ENCODE data around the gene IMP4. TPM values are rescaled to one million over a fixed set of nuclear protein-coding genes. Genes with fewer than 3 reads are reported as not detected.

IMP4 gene
- total and polyA plus RNA-seq, 2 of the 8 experiments (the other 6 are each of a cell fraction or from before 2014, with no cell fraction given): 96.8 to 194 TPM

DNA sequence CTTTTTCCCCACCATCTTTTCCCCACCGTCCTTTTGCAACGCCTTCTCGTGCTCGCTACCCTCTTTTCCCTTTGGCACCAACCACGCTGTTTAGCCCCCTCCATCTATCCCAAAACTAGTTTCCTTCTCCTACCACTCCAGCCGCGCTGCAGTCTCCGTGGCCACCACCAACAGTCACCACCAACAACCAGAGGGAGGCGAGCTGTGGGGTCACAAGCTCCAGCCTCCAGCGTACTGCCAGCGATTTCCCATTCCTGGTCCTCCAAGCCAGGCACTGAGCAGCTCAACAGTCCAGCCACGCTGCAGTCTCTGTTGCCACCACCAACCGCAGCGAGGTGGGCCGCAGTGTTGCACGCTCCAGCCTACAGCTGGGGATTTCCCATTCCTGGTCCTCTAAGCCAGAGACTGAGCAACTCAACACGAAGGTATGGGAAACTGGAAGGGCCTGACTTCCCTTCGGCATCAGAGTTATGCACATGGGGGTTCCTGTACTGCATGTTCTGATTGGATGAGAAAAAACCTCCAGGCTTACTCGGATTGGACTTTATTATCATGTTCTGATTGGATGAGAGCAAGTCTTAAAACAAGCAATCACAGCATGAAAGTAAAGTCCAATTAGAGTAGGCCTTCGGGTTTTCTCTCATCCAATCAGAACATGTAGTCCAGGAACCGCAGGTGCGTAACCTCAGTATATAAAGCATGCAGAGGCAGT is 42.3 kb upstream of the IMP4 start:
- Histone ChIP-seq H3K4me3 (ENCODE audit: extremely low read depth in 1 of 4, insufficient read depth in 2 of 4, low read depth in 3 of 4, low read length in 4 of 4) (no peak overlapping the region), H3K23ac (ENCODE audit: insufficient read length) (no peak overlapping the region), H4K5ac (ENCODE audit: insufficient read length, low read depth, low read length) (no peak overlapping the region), H3K4me1 (replicated peaks in 1 of 4; ENCODE audit: control insufficient read depth in 3 of 4, insufficient read depth in 4 of 4, low read length in 3 of 4) (no peaks in the 10 kb centered on the region), H3K9me3 (ENCODE audit: insufficient read depth in 2 of 2, low read depth in 1 of 2, low read length in 1 of 2) (no peaks in the 10 kb centered on the region), H4K8ac (ENCODE audit: extremely low read depth, insufficient read depth, low read length) (no peak overlapping the region), H2BK12ac (ENCODE audit: low read depth, low read length) (peak overlapping the region; percentile 80; the same call in 1 of the 2 replicates), H3K27ac (ENCODE audit: low read depth, low read length) (no peak overlapping the region), H3K14ac (ENCODE audit: insufficient read length) (no peak overlapping the region), H3K36me3 (ENCODE audit: control insufficient read depth in 2 of 4, insufficient read depth in 4 of 4, low read length in 3 of 4) (no peaks in the 10 kb centered on the region), H3K23me2 (ENCODE audit: low read depth, low read length) (no peaks in the 10 kb centered on the region; the same call in 1 of the 2 replicates), H3K4ac (replicated peaks; ENCODE audit: insufficient read length, low read depth, low read length) (no peak overlapping the region), H2AFZ (ENCODE audit: low read length) (peak overlapping the region; percentile 28; the same call in 1 of the 2 replicates), H2BK20ac (ENCODE audit: low read length) (no peak overlapping the region), H3K27me3 (replicated peaks in 1 of 4; ENCODE audit: control insufficient read depth in 3 of 4, extremely low read depth in 1 of 4, insufficient read depth in 3 of 4, low read length in 3 of 4) (no peaks in the 10 kb centered on the region), H2BK120ac (replicated peaks; ENCODE audit: low read depth, low read length) (no peak overlapping the region), H3K79me2 (ENCODE audit: control insufficient read depth in 1 of 2, insufficient read depth in 2 of 2, low read length in 2 of 2) (no peaks in the 10 kb centered on the region), H2BK5ac (ENCODE audit: low read depth, low read length) (no peak overlapping the region), H3K56ac (replicated peaks; ENCODE audit: insufficient read length, low read depth, low read length) (no peak overlapping the region), H3K18ac (ENCODE audit: extremely low read depth, low read length) (no peak overlapping the region), H4K91ac (replicated peaks; ENCODE audit: insufficient read length, low read length) (no peak overlapping the region), H4K20me1 (replicated peaks in 1 of 2; ENCODE audit: control insufficient read depth in 1 of 2, insufficient read depth in 2 of 2, low read length in 2 of 2) (peaks cover 0 to 2% of the 10 kb centered on the region in 2 experiments), H2BK15ac (ENCODE audit: low read length) (no peak overlapping the region), H2AK5ac (ENCODE audit: low read depth, low read length) (no peak overlapping the region), H3K9ac (replicated peaks in 1 of 4; ENCODE audit: extremely low read depth in 1 of 4, low read depth in 3 of 4, low read length in 3 of 4) (no peak overlapping the region), H3K4me2 (ENCODE audit: insufficient read depth in 1 of 2, low read depth in 2 of 2, low read length in 2 of 2) (no peak overlapping the region), H3K79me1 (ENCODE audit: low read depth, low read length) (no peaks in the 10 kb centered on the region)
- FAIRE-seq (no peak), DNase-seq (ENCODE audit: low read depth in 1 of 2, low spot score in 2 of 2) (no peak)
- CTCF ChIA-PET (ENCODE audit: partially characterized antibody): interaction anchor here (0.9 to 1.6 kb wide), 5 partner anchors 9 to 31 kb away, joined by 3 to 8 read pairs (median 4); no protein-coding TSS in a partner anchor
- TF ChIP-seq RAD21 (IDR thresholded peaks at IDR 0.05 in 1 of 2, conservative IDR thresholded peaks at IDR 0.05 in 1 of 2; ENCODE audit: low read depth in 2 of 2, low read length in 2 of 2) (peak in 1 of 2 experiments; percentile 35; a peak in 2 of 4 replicates), POLR2A (IDR thresholded peaks at IDR 0.05; ENCODE audit: control extremely low read depth in 1 of 2, low read depth in 2 of 2, low read length in 2 of 2) (no peak), HDAC6 (IDR thresholded peaks at IDR 0.05; ENCODE audit: low read depth, low read length) (no peak)
- TF ChIP-seq, protein P1, sequence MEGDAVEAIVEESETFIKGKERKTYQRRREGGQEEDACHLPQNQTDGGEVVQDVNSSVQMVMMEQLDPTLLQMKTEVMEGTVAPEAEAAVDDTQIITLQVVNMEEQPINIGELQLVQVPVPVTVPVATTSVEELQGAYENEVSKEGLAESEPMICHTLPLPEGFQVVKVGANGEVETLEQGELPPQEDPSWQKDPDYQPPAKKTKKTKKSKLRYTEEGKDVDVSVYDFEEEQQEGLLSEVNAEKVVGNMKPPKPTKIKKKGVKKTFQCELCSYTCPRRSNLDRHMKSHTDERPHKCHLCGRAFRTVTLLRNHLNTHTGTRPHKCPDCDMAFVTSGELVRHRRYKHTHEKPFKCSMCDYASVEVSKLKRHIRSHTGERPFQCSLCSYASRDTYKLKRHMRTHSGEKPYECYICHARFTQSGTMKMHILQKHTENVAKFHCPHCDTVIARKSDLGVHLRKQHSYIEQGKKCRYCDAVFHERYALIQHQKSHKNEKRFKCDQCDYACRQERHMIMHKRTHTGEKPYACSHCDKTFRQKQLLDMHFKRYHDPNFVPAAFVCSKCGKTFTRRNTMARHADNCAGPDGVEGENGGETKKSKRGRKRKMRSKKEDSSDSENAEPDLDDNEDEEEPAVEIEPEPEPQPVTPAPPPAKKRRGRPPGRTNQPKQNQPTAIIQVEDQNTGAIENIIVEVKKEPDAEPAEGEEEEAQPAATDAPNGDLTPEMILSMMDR (IDR thresholded peaks at IDR 0.05; ENCODE audit: control extremely low read depth in 1 of 3, insufficient read depth in 1 of 3, low read depth in 1 of 3, low read length in 3 of 3): peak; percentile 33 to 43 (median 34)
- POLR2A ChIA-PET (ENCODE audit: partially characterized antibody): no interaction called here
- WGBS, 2 experiments (ENCODE audit: extremely low coverage in 1 of 2, insufficient coverage in 1 of 2, insufficient read length in 1 of 2, insufficient replicate concordance in 2 of 2, low coverage in 1 of 2, low lambda C conversion rate in 2 of 2, missing lambda C conversion rate in 1 of 2): 82% methylated on average over 22 of the region's 22 CpGs; no CpG with 5 or more reads in 1 of the 2 experiments

All from H1 (cell line).